ENCODE data around the gene ITGA7.
A peak's percentile ranks its signal among the peaks of the same experiment; 100 is the strongest.

The ITGA7 gene

GRCh38 chr12:55699471-55700055 is 8.1 kb downstream of the ITGA7 start:
- DNase-seq, result no peak

GRCh38 chr12:55698965-55699364 is 8.7 kb downstream of the ITGA7 start:
- no peak for DNase-seq

GRCh38 chr12:55698241-55698955 is 9.3 kb downstream of the ITGA7 start:
- DNase-seq, result no peak

- no peak for DNase-seq
Measured at GRCh38 chr12:55697686-55698085, 10.0 kb downstream of the ITGA7 start.

GRCh38 chr12:55696796-55697462 is 10.8 kb downstream of the ITGA7 start:
- DNase-seq, result no peak

GRCh38 chr12:55696141-55696540 is 11.6 kb downstream of the ITGA7 start:
- DNase-seq, result no peak

GRCh38 chr12:55695349-55695748 is 12.4 kb downstream of the ITGA7 start:
- DNase-seq, result no peak

GRCh38 chr12:55694651-55695050 is 13.1 kb downstream of the ITGA7 start:
- DNase-seq, result no peak

GRCh38 chr12:55694188-55694515 is 13.6 kb downstream of the ITGA7 start:
- DNase-seq, result no peak

GRCh38 chr12:55693323-55694187 is 14.1 kb downstream of the ITGA7 start:
- DNase-seq, result no peak

GRCh38 chr12:55692631-55693322 is 14.9 kb downstream of the ITGA7 start:
- DNase-seq, result no peak

GRCh38 chr12:55688716-55689655 is 18.7 kb downstream of the ITGA7 start:
- no peak for DNase-seq

- DNase-seq, result peak; percentile 69
Measured at GRCh38 chr12:55687746-55688145, 20.0 kb downstream of the ITGA7 start.

GRCh38 chr12:55686366-55687010 is 21.2 kb downstream of the ITGA7 start:
- no peak for DNase-seq

- DNase-seq, result no peak
Measured at GRCh38 chr12:55685671-55686070, 22.0 kb downstream of the ITGA7 start.

- DNase-seq, result no peak
Measured at GRCh38 chr12:55684761-55685370, 22.8 kb downstream of the ITGA7 start.

GRCh38 chr12:55683676-55684075 is 24.0 kb downstream of the ITGA7 start:
- DNase-seq, result no peak

- no peak for DNase-seq
Measured at GRCh38 chr12:55682087-55682796, 25.5 kb downstream of the ITGA7 start.

GRCh38 chr12:55681142-55682077 is 26.3 kb downstream of the ITGA7 start:
- no peak for DNase-seq
